Dendritic cell treated with granulocyte-macrophage colony-stimulating factor and Interleukin-4, amounts not matched to agents 40 ng/mL and 50 ng/mL, for 4 days (primary cell): ENCODE data around the gene KPNA1.
A peak's percentile ranks its signal among the peaks of the same experiment; 100 is the strongest.

Experiments used
- H3K27ac Mint-ChIP-seq: one replicate; pipeline ENCODE4 v1.8.0; 2022; ENCODE audit warnings: mild to moderate bottlenecking, mixed read lengths
- H3K27me3 Mint-ChIP-seq: one replicate; pipeline ENCODE4 v1.8.0; 2022; ENCODE audit warnings: mild to moderate bottlenecking, mixed read lengths
- H3K36me3 Mint-ChIP-seq: one replicate; pipeline ENCODE4 v1.8.0; 2022; ENCODE audit warnings: low read depth, mixed read lengths
- H3K4me1 Mint-ChIP-seq: one replicate; pipeline ENCODE4 v1.8.0; 2022; ENCODE audit warnings: low read depth, mixed read lengths
- H3K4me3 Mint-ChIP-seq: one replicate; pipeline ENCODE4 v1.8.0; 2022; ENCODE audit warnings: mild to moderate bottlenecking, moderate library complexity, mixed read lengths
- H3K9me3 Mint-ChIP-seq: one replicate; pipeline ENCODE4 v1.8.0; 2022; ENCODE audit warnings: mixed read lengths
- intact Hi-C: fragments of 100-400 bp; cut with micrococcal nuclease; formaldehyde crosslinking; loops from one replicate; pipeline ENCODE4 v1.15.0; 2022

KPNA1 gene

GRCh38 chr3:122414391-122414790 is 100.3 kb downstream of the KPNA1 start:
- no peaks in the 10 kb centered on the region for H3K9me3 Mint-ChIP-seq
- peak overlapping the region; percentile 94 for H3K27ac Mint-ChIP-seq
- peaks cover 53% of the 10 kb centered on the region for H3K4me1 Mint-ChIP-seq
- intact Hi-C loops: loop anchor here (10.0 kb wide), 1 partner anchor 100 kb away; the partner anchor contains the start of gene KPNA1
- no peak overlapping the region for H3K4me3 Mint-ChIP-seq
- no peaks in the 10 kb centered on the region for H3K27me3 Mint-ChIP-seq
- H3K36me3 Mint-ChIP-seq: peaks cover 62% of the 10 kb centered on the region

- H3K9me3 Mint-ChIP-seq: no peaks in the 10 kb centered on the region
- no peaks in the 10 kb centered on the region for H3K27me3 Mint-ChIP-seq
- H3K4me3 Mint-ChIP-seq: no peak overlapping the region
- H3K36me3 Mint-ChIP-seq: peaks cover 76% of the 10 kb centered on the region
- H3K27ac Mint-ChIP-seq: no peak overlapping the region
- H3K4me1 Mint-ChIP-seq: peaks cover 55% of the 10 kb centered on the region
- intact Hi-C loops: loop anchor here (10.0 kb wide), 1 partner anchor 104 kb away; the partner anchor contains the start of gene KPNA1
Observed at GRCh38 chr3:122410639-122411038, 104.1 kb downstream of the KPNA1 start.

GRCh38 chr3:122410111-122410510 is 104.6 kb downstream of the KPNA1 start:
- intact Hi-C loops: loop anchor here (10.0 kb wide), 1 partner anchor 105 kb away; the partner anchor contains the start of gene KPNA1
- Mint-ChIP-seq H3K4me3 (no peak overlapping the region), H3K27ac (peak overlapping the region; percentile 90), H3K4me1 (peaks cover 51% of the 10 kb centered on the region), H3K9me3 (no peaks in the 10 kb centered on the region), H3K36me3 (peaks cover 73% of the 10 kb centered on the region), H3K27me3 (no peaks in the 10 kb centered on the region)

- Mint-ChIP-seq H3K4me3 (peak overlapping the region; percentile 67), H3K27me3 (no peaks in the 10 kb centered on the region), H3K4me1 (peaks cover 44% of the 10 kb centered on the region), H3K27ac (peak overlapping the region; percentile 90), H3K9me3 (no peaks in the 10 kb centered on the region), H3K36me3 (peaks cover 73% of the 10 kb centered on the region)
- intact Hi-C loops: no loop called here
Observed at GRCh38 chr3:122409446-122409845, 105.3 kb downstream of the KPNA1 start.

- Mint-ChIP-seq H3K27ac (no peak overlapping the region), H3K9me3 (no peaks in the 10 kb centered on the region), H3K27me3 (no peaks in the 10 kb centered on the region), H3K4me3 (no peak overlapping the region), H3K36me3 (peaks cover 71% of the 10 kb centered on the region), H3K4me1 (peaks cover 39% of the 10 kb centered on the region)
- intact Hi-C loops: no loop called here
Observed at GRCh38 chr3:122407946-122408345, 106.8 kb downstream of the KPNA1 start.

GRCh38 chr3:122406198-122406597 is 108.5 kb downstream of the KPNA1 start:
- H3K4me1 Mint-ChIP-seq: peaks cover 29% of the 10 kb centered on the region
- H3K4me3 Mint-ChIP-seq: no peak overlapping the region
- H3K27me3 Mint-ChIP-seq: no peaks in the 10 kb centered on the region
- H3K9me3 Mint-ChIP-seq: no peaks in the 10 kb centered on the region
- intact Hi-C loops: no loop called here
- H3K27ac Mint-ChIP-seq: no peak overlapping the region
- peaks cover 64% of the 10 kb centered on the region for H3K36me3 Mint-ChIP-seq

GRCh38 chr3:122405015-122405414 is 109.7 kb downstream of the KPNA1 start:
- no peak overlapping the region for H3K4me3 Mint-ChIP-seq
- no peaks in the 10 kb centered on the region for H3K9me3 Mint-ChIP-seq
- no peaks in the 10 kb centered on the region for H3K27me3 Mint-ChIP-seq
- H3K36me3 Mint-ChIP-seq: peaks cover 56% of the 10 kb centered on the region
- H3K27ac Mint-ChIP-seq: no peak overlapping the region
- H3K4me1 Mint-ChIP-seq: peaks cover 26% of the 10 kb centered on the region
- intact Hi-C loops: no loop called here

GRCh38 chr3:122403489-122403888 is 111.2 kb downstream of the KPNA1 start:
- Mint-ChIP-seq H3K27ac (no peak overlapping the region), H3K4me1 (peaks cover 14% of the 10 kb centered on the region), H3K9me3 (no peaks in the 10 kb centered on the region), H3K36me3 (peaks cover 59% of the 10 kb centered on the region), H3K4me3 (no peak overlapping the region), H3K27me3 (no peaks in the 10 kb centered on the region)
- intact Hi-C loops: no loop called here

GRCh38 chr3:122398920-122399319 is 115.8 kb downstream of the KPNA1 start:
- H3K4me3 Mint-ChIP-seq: no peak overlapping the region
- H3K4me1 Mint-ChIP-seq: peaks cover 18% of the 10 kb centered on the region
- H3K27me3 Mint-ChIP-seq: no peaks in the 10 kb centered on the region
- intact Hi-C loops: no loop called here
- H3K27ac Mint-ChIP-seq: no peak overlapping the region
- peaks cover 31% of the 10 kb centered on the region for H3K36me3 Mint-ChIP-seq
- H3K9me3 Mint-ChIP-seq: no peaks in the 10 kb centered on the region

- Mint-ChIP-seq H3K4me1 (peaks cover 8% of the 10 kb centered on the region), H3K36me3 (peaks cover 23% of the 10 kb centered on the region), H3K27ac (no peak overlapping the region), H3K4me3 (no peak overlapping the region), H3K9me3 (no peaks in the 10 kb centered on the region), H3K27me3 (no peaks in the 10 kb centered on the region)
- intact Hi-C loops: no loop called here
Observed at GRCh38 chr3:122397201-122397600, 117.5 kb downstream of the KPNA1 start.

GRCh38 chr3:122396511-122396910 is 118.2 kb downstream of the KPNA1 start:
- intact Hi-C loops: no loop called here
- H3K9me3 Mint-ChIP-seq: no peaks in the 10 kb centered on the region
- no peaks in the 10 kb centered on the region for H3K27me3 Mint-ChIP-seq
- no peak overlapping the region for H3K27ac Mint-ChIP-seq
- H3K36me3 Mint-ChIP-seq: peaks cover 23% of the 10 kb centered on the region
- no peak overlapping the region for H3K4me3 Mint-ChIP-seq
- peaks cover 8% of the 10 kb centered on the region for H3K4me1 Mint-ChIP-seq

GRCh38 chr3:122395582-122395981 is 119.2 kb downstream of the KPNA1 start:
- H3K9me3 Mint-ChIP-seq: no peaks in the 10 kb centered on the region
- H3K4me3 Mint-ChIP-seq: no peak overlapping the region
- intact Hi-C loops: no loop called here
- no peaks in the 10 kb centered on the region for H3K27me3 Mint-ChIP-seq
- H3K4me1 Mint-ChIP-seq: peaks cover 8% of the 10 kb centered on the region
- peaks cover 23% of the 10 kb centered on the region for H3K36me3 Mint-ChIP-seq
- no peak overlapping the region for H3K27ac Mint-ChIP-seq

- Mint-ChIP-seq H3K4me3 (no peak overlapping the region), H3K4me1 (peaks cover 8% of the 10 kb centered on the region), H3K36me3 (peaks cover 15% of the 10 kb centered on the region), H3K27me3 (no peaks in the 10 kb centered on the region), H3K27ac (no peak overlapping the region), H3K9me3 (no peaks in the 10 kb centered on the region)
- intact Hi-C loops: loop anchor here (5.0 kb wide), 1 partner anchor 63 kb away; no protein-coding TSS in a partner anchor
Observed at GRCh38 chr3:122394173-122394572, 120.6 kb downstream of the KPNA1 start.

GRCh38 chr3:122392868-122393844 is 121.6 kb downstream of the KPNA1 start:
- Mint-ChIP-seq H3K27me3 (no peaks in the 10 kb centered on the region), H3K9me3 (no peaks in the 10 kb centered on the region), H3K36me3 (peaks cover 18% of the 10 kb centered on the region), H3K4me3 (no peak overlapping the region), H3K4me1 (peaks cover 12% of the 10 kb centered on the region), H3K27ac (no peak overlapping the region)
- intact Hi-C loops: loop anchor here (5.0 kb wide), 1 partner anchor 64 kb away; no protein-coding TSS in a partner anchor
